Neural cell (in vitro differentiated cells): Measurements from ENCODE around the gene ACADM. TPM values are rescaled to one million over a fixed set of nuclear protein-coding genes. Genes with fewer than 3 reads are reported as not detected.
A peak's percentile ranks its signal among the peaks of the same experiment; 100 is the strongest.

Experiments
- H2AFZ ChIP-seq: fragments of 200-600, 300-800 bp; sonication (generic), shearing (Covaris generic); 2 replicates; pipeline ENCODE4 v1.6.0; 2014; ENCODE audit warnings: low read depth, mild to moderate bottlenecking, antibody characterized with exemption, low read length, moderate library complexity
- H3F3A ChIP-seq: fragments of 200-600 bp; shearing (Covaris generic); 2 replicates; pipeline ENCODE4 v1.6.1; 2016; ENCODE audit warnings: mild to moderate bottlenecking, moderate library complexity, mixed read lengths, antibody characterized with exemption, low read length; ENCODE audit not compliant: insufficient read depth, poor library complexity, severe bottlenecking
- H3K27ac ChIP-seq: fragments of 200-600, 300-800 bp; sonication (generic), shearing (Covaris generic); 2 replicates; pipeline ENCODE4 v1.5.1; 2014; ENCODE audit warnings: mild to moderate bottlenecking, low read length, moderate library complexity
- H3K27me3 ChIP-seq: fragments of 300-800, 200-600 bp; sonication (generic), shearing (Covaris generic); 2 replicates; pipeline ENCODE4 v1.6.0; 2014; ENCODE audit warnings: mild to moderate bottlenecking, low read depth, low read length, moderate library complexity; ENCODE audit not compliant: insufficient read depth
- H3K36me3 ChIP-seq: fragments of 300-800, 200-600 bp; sonication (generic), shearing (Covaris generic); 2 replicates; pipeline ENCODE4 v1.5.1; 2014; ENCODE audit warnings: mild to moderate bottlenecking, antibody characterized with exemption, low read length, moderate library complexity; ENCODE audit not compliant: insufficient read depth
- H3K4me2 ChIP-seq: fragments of 300-800, 200-600 bp; sonication (generic), shearing (Covaris generic); 2 replicates; pipeline ENCODE4 v1.6.0; 2014; ENCODE audit warnings: mild to moderate bottlenecking, low read length
- H3K4me3 ChIP-seq: fragments of 300-800, 200-600 bp; sonication (generic), shearing (Covaris generic); 2 replicates; pipeline ENCODE4 v1.5.1; 2014; ENCODE audit warnings: mild to moderate bottlenecking, low read length, moderate library complexity
- H3K79me2 ChIP-seq: fragments of 200-600 bp; shearing (Covaris generic); replicated peaks from 2 replicates; pipeline ENCODE4 v1.6.0; 2014; ENCODE audit warnings: mild to moderate bottlenecking, low read length, moderate library complexity; ENCODE audit not compliant: insufficient read depth
- H3K9ac ChIP-seq: fragments of 300-800, 200-600 bp; sonication (generic), shearing (Covaris generic); 2 replicates; pipeline ENCODE4 v1.6.1; 2016; ENCODE audit warnings: mild to moderate bottlenecking, low read length, mixed read lengths
- H3K9me2 ChIP-seq: fragments of 200-600 bp; shearing (Covaris generic); 2 replicates; pipeline ENCODE4 v1.6.1; 2016; ENCODE audit warnings: mild to moderate bottlenecking, low read length, mixed read lengths; ENCODE audit not compliant: insufficient read depth
- H3K9me3 ChIP-seq: fragments of 200-600, 300-800 bp; sonication (generic), shearing (Covaris generic); 2 replicates; pipeline ENCODE4 v1.6.1; 2016; ENCODE audit warnings: mild to moderate bottlenecking, mixed run types, low read length, moderate library complexity, mixed read lengths
- H4K20me1 ChIP-seq: fragments of 200-600 bp; shearing (Covaris generic); 2 replicates; pipeline ENCODE4 v1.6.1; 2016; ENCODE audit warnings: mild to moderate bottlenecking, mixed run types; ENCODE audit not compliant: insufficient read depth
- CTCF ChIP-seq: fragments of 450-650 bp; IDR thresholded peaks from 2 replicates; pipeline ENCODE4 v1.5.1; 2014; ENCODE audit warnings: antibody characterized with exemption, mild to moderate bottlenecking, moderate library complexity; ENCODE audit not compliant: poor library complexity, severe bottlenecking
- EP300 ChIP-seq: fragments of 450-650 bp; conservative IDR thresholded peaks from 2 replicates; pipeline ENCODE4 v1.6.1; 2014; ENCODE audit warnings: antibody characterized with exemption, mild to moderate bottlenecking, moderate library complexity; ENCODE audit not compliant: poor library complexity, severe bottlenecking
- EZH2 ChIP-seq: fragments of 200-600, 300-800 bp; shearing (Covaris generic), sonication (generic); IDR thresholded peaks from 2 replicates; pipeline ENCODE4 v1.6.1; 2014; ENCODE audit warnings: antibody characterized with exemption, low read length, borderline replicate concordance, mild to moderate bottlenecking; ENCODE audit not compliant: insufficient read depth, poor library complexity, severe bottlenecking
- MXI1 ChIP-seq: fragments of 450-650 bp; conservative IDR thresholded peaks from 2 replicates; pipeline ENCODE4 v1.6.1; 2014; ENCODE audit warnings: antibody characterized with exemption, mild to moderate bottlenecking; ENCODE audit not compliant: poor library complexity, severe bottlenecking
- POLR2AphosphoS5 ChIP-seq: IDR thresholded peaks from 2 replicates; pipeline ENCODE4 v1.6.1; 2012
- RAD21 ChIP-seq: fragments of 450-650 bp; conservative IDR thresholded peaks from 2 replicates; pipeline ENCODE4 v1.6.1; 2014; ENCODE audit warnings: antibody characterized with exemption, mild to moderate bottlenecking, moderate library complexity
- SMC3 ChIP-seq: fragments of 450-650 bp; conservative IDR thresholded peaks from 2 replicates; pipeline ENCODE4 v1.6.1; 2014; ENCODE audit warnings: antibody characterized with exemption, mild to moderate bottlenecking, moderate library complexity; ENCODE audit not compliant: poor library complexity
- TAF1 ChIP-seq: IDR thresholded peaks from 2 replicates; pipeline ENCODE4 v1.6.1; 2012; ENCODE audit warnings: low read depth
- polyA plus RNA-seq: library from polyadenylated mRNA; depleted of rRNA; stranded (reverse); fragments of >200 nt; gene quantifications from 2 replicates; pipeline ENCODE4 v1.2.3, GENCODE V29; 2014
- TF ChIP-seq, protein P1 (sequence below): IDR thresholded peaks from 2 replicates; pipeline ENCODE4 v1.6.1; 2012; ENCODE audit warnings: borderline replicate concordance

Gene ACADM
- polyA plus RNA-seq, 1 donor from 2014 or later = 230 TPM

GRCh38 chr1:75723989-75724471 lies 479 bp upstream of the ACADM start:
- Histone ChIP-seq H2AFZ (peak overlapping the region; percentile 74), H3F3A (no peaks in the 10 kb centered on the region)

GRCh38 chr1:75725266-75725665 lies 757 bp downstream of the ACADM start:
- Histone ChIP-seq H3K9me3 (no peaks in the 10 kb centered on the region), H2AFZ (peak overlapping the region; percentile 74), H3K4me3 (peak overlapping the region; percentile 93), H3K4me2 (peak overlapping the region; percentile 94), H3F3A (no peaks in the 10 kb centered on the region), H3K36me3 (no peaks in the 10 kb centered on the region), H3K9ac (peak overlapping the region; percentile 82), H3K27me3 (no peaks in the 10 kb centered on the region), H3K9me2 (no peaks in the 10 kb centered on the region), H3K27ac (no peak overlapping the region), H4K20me1 (no peaks in the 10 kb centered on the region), H3K79me2 (peaks cover 31% of the 10 kb centered on the region)
- no peak for TF ChIP-seq EP300

More at GRCh38 chr1:75723989-75724471, 479 bp upstream of the ACADM start:
- Histone ChIP-seq H3K4me3 (peak overlapping the region; percentile 93), H3K4me2 (peak overlapping the region; percentile 89), H3K36me3 (no peaks in the 10 kb centered on the region), H3K9ac (peak overlapping the region; percentile 82), H3K27ac (peak overlapping the region; percentile 74), H3K27me3 (no peaks in the 10 kb centered on the region), H3K79me2 (peaks cover 31% of the 10 kb centered on the region), H4K20me1 (no peaks in the 10 kb centered on the region), H3K9me2 (no peaks in the 10 kb centered on the region), H3K9me3 (no peaks in the 10 kb centered on the region)
- TF ChIP-seq, protein P1, sequence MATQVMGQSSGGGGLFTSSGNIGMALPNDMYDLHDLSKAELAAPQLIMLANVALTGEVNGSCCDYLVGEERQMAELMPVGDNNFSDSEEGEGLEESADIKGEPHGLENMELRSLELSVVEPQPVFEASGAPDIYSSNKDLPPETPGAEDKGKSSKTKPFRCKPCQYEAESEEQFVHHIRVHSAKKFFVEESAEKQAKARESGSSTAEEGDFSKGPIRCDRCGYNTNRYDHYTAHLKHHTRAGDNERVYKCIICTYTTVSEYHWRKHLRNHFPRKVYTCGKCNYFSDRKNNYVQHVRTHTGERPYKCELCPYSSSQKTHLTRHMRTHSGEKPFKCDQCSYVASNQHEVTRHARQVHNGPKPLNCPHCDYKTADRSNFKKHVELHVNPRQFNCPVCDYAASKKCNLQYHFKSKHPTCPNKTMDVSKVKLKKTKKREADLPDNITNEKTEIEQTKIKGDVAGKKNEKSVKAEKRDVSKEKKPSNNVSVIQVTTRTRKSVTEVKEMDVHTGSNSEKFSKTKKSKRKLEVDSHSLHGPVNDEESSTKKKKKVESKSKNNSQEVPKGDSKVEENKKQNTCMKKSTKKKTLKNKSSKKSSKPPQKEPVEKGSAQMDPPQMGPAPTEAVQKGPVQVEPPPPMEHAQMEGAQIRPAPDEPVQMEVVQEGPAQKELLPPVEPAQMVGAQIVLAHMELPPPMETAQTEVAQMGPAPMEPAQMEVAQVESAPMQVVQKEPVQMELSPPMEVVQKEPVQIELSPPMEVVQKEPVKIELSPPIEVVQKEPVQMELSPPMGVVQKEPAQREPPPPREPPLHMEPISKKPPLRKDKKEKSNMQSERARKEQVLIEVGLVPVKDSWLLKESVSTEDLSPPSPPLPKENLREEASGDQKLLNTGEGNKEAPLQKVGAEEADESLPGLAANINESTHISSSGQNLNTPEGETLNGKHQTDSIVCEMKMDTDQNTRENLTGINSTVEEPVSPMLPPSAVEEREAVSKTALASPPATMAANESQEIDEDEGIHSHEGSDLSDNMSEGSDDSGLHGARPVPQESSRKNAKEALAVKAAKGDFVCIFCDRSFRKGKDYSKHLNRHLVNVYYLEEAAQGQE = no peak
- peak; percentile 5 for TF ChIP-seq POLR2AphosphoS5

DNA sequence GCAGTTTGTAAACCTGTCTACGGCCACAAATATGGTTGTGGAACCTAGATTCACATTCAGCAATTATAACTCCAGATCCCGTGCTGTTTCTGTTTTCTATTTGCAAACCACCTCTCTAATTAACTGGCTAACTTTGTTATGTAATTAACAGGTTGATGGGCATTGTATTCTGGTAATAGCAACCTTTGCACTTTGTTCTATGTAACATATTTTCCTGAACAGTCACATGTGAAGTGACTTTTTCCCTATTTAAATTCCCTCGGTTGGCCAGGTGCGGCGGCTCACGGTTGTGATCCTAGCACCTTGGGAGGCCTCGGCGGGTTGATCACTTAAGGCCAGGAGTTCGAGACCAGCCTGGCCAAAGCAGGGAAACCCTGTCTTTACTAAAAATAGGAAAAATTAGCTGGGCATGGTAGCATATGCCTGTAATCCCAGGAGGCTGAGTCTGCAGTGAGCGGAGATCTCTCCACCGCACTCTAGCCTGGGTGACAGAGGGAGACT lies 1.4 kb downstream of the ACADM start:
- peaks cover 31% of the 10 kb centered on the region for H3K79me2 ChIP-seq
- H3K27me3 ChIP-seq = no peaks in the 10 kb centered on the region
- TF ChIP-seq SMC3 (no peak), EZH2 (no peak), MXI1 (no peak), RAD21 (no peak), POLR2AphosphoS5 (no peak), CTCF (no peak), TAF1 (no peak), EP300 (no peak)
- TF ChIP-seq, protein P1 = no peak
- peak overlapping the region; percentile 94 for H3K4me2 ChIP-seq
- no peak overlapping the region for H2AFZ ChIP-seq
- no peak overlapping the region for H3K9ac ChIP-seq
- H3K4me3 ChIP-seq = peak overlapping the region; percentile 93
- H4K20me1 ChIP-seq = no peaks in the 10 kb centered on the region
- no peaks in the 10 kb centered on the region for H3K36me3 ChIP-seq
- H3F3A ChIP-seq = no peaks in the 10 kb centered on the region
- H3K9me2 ChIP-seq = no peaks in the 10 kb centered on the region
- no peaks in the 10 kb centered on the region for H3K9me3 ChIP-seq
- no peak overlapping the region for H3K27ac ChIP-seq
